ENCODE measurements around the gene INPP5A.

DNA sequence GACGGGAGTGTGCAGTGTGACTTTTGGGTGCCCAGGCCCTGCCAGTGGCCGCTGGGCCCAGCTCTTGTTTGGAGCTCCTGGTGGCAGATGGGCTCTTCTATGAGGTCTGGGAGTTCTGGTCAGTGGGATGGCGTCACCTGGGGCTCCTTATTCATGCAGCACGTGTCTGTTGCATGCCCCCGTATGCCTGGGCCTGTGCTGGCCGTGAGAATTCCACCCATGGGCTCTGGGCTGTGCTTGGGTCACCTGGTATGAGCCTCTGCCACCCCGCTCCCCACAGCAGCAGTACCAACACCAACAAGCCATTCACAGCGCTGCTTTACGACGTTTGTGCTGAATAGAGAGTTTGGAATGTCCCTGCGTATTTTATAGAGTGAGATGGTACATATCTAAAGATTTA, 27.1 kb downstream of the INPP5A start:
- TF ChIP-seq POLR2A (IDR thresholded peaks at IDR 0.05), result no peak
- TF ChIP-seq, protein P1, sequence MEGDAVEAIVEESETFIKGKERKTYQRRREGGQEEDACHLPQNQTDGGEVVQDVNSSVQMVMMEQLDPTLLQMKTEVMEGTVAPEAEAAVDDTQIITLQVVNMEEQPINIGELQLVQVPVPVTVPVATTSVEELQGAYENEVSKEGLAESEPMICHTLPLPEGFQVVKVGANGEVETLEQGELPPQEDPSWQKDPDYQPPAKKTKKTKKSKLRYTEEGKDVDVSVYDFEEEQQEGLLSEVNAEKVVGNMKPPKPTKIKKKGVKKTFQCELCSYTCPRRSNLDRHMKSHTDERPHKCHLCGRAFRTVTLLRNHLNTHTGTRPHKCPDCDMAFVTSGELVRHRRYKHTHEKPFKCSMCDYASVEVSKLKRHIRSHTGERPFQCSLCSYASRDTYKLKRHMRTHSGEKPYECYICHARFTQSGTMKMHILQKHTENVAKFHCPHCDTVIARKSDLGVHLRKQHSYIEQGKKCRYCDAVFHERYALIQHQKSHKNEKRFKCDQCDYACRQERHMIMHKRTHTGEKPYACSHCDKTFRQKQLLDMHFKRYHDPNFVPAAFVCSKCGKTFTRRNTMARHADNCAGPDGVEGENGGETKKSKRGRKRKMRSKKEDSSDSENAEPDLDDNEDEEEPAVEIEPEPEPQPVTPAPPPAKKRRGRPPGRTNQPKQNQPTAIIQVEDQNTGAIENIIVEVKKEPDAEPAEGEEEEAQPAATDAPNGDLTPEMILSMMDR (IDR thresholded peaks at IDR 0.05), result no peak
